ENCODE measurements around the gene RNF19B.
A peak's percentile ranks its signal among the peaks of the same experiment; 100 is the strongest.
"Not testable (repeated sequence)": the region's sequence is repeated elsewhere in the genome, so short reads cannot be mapped to it uniquely, and the experiment has no call there.

RNF19B gene

DNA sequence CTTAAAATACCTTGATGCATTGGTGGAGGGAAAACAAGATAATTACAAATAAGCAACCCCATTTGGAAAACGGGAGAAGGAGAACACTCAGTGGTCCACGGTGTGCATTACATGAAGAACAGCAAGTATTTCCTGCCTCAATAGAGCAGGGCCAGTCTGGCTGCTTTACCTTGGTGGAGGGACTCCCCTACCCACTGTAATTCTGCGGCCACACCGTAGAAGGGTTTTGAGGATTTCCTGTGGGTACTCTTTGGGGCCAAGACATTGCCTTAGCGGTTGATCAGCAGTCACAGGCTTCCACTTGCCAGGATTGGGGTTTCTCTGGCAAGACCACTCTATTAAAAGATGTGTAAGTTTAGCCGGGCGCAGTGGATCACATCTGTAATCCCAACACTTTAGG lies 47.1 kb downstream of the RNF19B start:
- Histone ChIP-seq H3K9ac (no peak overlapping the region), H3K4me2 (peak overlapping the region in 7 of 11 experiments; percentile 9 to 49 (median 31); a peak in 11 of 22 replicates), H4K20me1 (no peaks in the 10 kb centered on the region), H3K27me3 (peaks cover 0 to under 1% (median 0%) of the 10 kb centered on the region in 11 experiments; a peak in 2 of 22 replicates), H3K4me3 (no peak overlapping the region), H3K27ac (no peak overlapping the region), H3K4me1 (peaks cover 6 to 22% (median 14%) of the 10 kb centered on the region in 10 experiments; a peak in 17 of 20 replicates), H3K36me3 (no peaks in the 10 kb centered on the region), H3K9me3 (replicated peaks in 1 of 11) (no peaks in the 10 kb centered on the region)
- TF ChIP-seq Cebpa-rat (IDR thresholded peaks at IDR 0.05) = no peak

DNA sequence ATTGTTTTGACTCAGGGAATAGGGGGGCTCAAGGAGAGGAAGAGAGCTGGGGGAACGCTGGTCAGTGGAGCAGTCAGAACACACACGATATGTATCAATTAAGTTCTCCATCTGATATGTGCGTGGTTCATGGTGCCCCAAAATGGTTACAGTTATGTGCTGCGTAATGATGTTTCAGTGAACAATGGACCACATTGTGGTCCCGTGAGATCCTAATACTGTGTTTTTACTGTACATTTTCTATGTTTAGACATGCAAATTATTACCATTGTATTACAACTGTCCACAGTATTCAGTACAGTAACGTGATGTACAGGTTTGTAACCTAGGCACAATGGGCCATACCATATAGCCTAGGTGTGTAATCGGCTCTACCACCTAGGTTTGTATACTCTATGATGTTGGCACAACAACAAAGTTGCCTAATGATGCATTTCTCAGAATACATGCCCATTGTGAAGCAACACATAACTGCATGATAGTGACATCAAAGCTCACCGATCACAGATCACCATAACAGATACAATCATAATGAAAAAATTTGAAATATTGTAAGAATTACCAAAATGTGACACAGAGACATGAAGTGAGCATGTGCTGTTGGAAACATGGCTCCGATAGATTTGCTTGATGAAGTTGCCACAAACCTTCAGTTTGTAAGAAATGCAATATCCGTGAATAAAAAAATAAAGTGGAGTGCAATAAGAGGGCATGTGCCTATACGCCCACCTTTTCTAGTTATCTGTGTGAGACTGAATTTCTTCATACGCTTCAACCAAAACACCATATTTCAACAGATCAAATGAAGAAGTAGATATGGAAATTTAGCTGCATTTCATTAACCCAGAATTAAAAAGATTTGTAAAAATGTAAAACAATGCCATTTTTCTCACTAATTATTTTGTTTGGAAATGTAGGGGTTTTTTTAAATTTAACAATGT lies 48.6 kb downstream of the RNF19B start:
- peaks cover 6 to 22% (median 14%) of the 10 kb centered on the region in 10 experiments; a peak in 17 of 20 replicates for H3K4me1 ChIP-seq
- no peak overlapping the region for H3K4me2 ChIP-seq
- no peak for TF ChIP-seq Cebpa-rat (IDR thresholded peaks at IDR 0.05)
- H4K20me1 ChIP-seq = no peaks in the 10 kb centered on the region
- H3K36me3 ChIP-seq = no peaks in the 10 kb centered on the region
- no peaks in the 10 kb centered on the region for H3K9me3 ChIP-seq (replicated peaks in 1 of 11)
- H3K9ac ChIP-seq = no peak overlapping the region
- H3K27ac ChIP-seq = no peak overlapping the region
- H3K4me3 ChIP-seq = no peak overlapping the region
- H3K27me3 ChIP-seq = no peaks in the 10 kb centered on the region

DNA sequence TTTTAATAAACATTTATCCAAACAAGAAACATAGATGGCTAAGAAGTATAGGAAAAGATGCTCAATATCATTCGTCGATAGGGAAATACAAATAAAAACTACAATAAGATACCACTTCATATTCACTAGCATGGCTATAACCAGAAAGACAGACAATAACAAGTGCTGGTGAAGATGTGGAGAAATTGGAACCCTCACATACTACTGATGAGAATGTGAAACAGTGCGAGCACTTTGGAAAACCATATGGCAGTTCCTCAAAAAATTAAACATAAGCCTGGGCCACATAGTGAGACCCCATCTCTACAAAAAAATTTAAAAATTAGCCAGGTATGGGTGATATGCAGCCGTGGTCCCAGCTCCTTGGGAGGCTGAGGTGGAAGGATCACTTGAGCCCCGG lies 54.3 kb downstream of the RNF19B start:
- H3K4me3 ChIP-seq = no peak overlapping the region
- no peak overlapping the region for H3K4me2 ChIP-seq

DNA sequence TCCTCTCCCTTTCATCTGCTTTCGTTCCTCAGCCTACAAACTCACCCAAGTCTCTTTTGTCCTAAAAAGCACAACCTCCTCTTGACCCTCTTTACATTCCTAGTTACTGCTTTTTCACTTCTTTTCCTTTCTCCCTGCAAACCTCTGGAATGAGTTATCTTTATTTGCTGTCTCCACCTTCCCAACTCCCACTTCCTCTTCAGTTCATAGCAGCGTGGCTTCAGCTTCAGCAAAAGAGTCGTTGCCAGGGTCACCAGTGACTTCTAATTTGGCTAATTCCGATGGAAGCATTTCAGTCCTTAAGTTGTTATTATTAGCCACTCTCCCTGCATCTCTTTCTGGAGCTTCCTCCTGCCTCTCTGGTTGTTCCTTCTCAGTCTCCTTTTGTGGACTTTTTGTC lies 57.2 kb downstream of the RNF19B start:
- Histone ChIP-seq H3K4me1 (peaks cover 0 to 17% (median 7%) of the 10 kb centered on the region in 10 experiments; a peak in 10 of 20 replicates), H4K20me1 (no peaks in the 10 kb centered on the region), H3K4me3 (no peak overlapping the region), H3K4me2 (peak overlapping the region in 5 of 11 experiments; percentile 8 to 60 (median 43); a peak in 9 of 22 replicates), H3K9me3 (replicated peaks in 1 of 11) (peaks cover 0 to 7% (median 4%) of the 10 kb centered on the region in 11 experiments; a peak in 9 of 22 replicates), H3K27ac (no peak overlapping the region), H3K36me3 (no peaks in the 10 kb centered on the region), H3K27me3 (no peaks in the 10 kb centered on the region), H3K9ac (no peak overlapping the region)
- no peak for TF ChIP-seq Cebpa-rat (IDR thresholded peaks at IDR 0.05)

More for the DNA sequence above, 54.3 kb downstream of the RNF19B start:
- peaks cover 0 to 7% (median 4%) of the 10 kb centered on the region in 11 experiments; a peak in 9 of 22 replicates for H3K9me3 ChIP-seq (replicated peaks in 1 of 11)
- TF ChIP-seq Cebpa-rat (IDR thresholded peaks at IDR 0.05) = no peak
- H3K27ac ChIP-seq = no peak overlapping the region
- H3K36me3 ChIP-seq = no peaks in the 10 kb centered on the region
- no peaks in the 10 kb centered on the region for H4K20me1 ChIP-seq
- peaks cover 0 to 17% (median 7%) of the 10 kb centered on the region in 10 experiments; a peak in 10 of 20 replicates for H3K4me1 ChIP-seq
- no peaks in the 10 kb centered on the region for H3K27me3 ChIP-seq
- H3K9ac ChIP-seq = no peak overlapping the region

DNA sequence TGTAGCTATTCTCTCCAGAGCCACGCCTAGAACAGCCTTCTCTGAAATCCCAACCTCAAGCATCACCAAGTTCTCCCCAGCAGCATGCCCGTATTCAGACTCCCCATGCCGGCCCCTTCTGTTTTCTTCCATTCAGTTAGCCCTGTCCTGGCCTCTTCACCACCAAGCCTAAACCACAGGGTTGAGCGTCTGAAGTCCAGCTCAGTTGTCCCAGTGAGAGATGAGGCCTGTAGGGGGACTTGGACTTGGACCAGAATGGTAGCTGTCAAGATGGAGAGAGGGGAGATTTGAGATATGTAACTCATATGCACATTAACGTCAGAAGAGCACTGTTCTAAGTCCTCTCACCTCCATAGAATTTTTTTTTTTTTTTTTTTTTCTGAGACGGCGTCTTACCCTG lies 58.0 kb downstream of the RNF19B start:
- Histone ChIP-seq H3K4me2 (no peak overlapping the region), H3K9me3 (replicated peaks in 1 of 11) (peaks cover 0 to 7% (median 4%) of the 10 kb centered on the region in 11 experiments; a peak in 9 of 22 replicates), H3K27ac (no peak overlapping the region), H3K27me3 (peaks cover 0 to 2% (median 0%) of the 10 kb centered on the region in 11 experiments; a peak in 4 of 22 replicates), H3K9ac (no peak overlapping the region), H3K4me1 (peaks cover 0 to 17% (median 7%) of the 10 kb centered on the region in 10 experiments; a peak in 12 of 20 replicates), H4K20me1 (no peaks in the 10 kb centered on the region), H3K36me3 (no peaks in the 10 kb centered on the region), H3K4me3 (no peak overlapping the region)
- no peak for TF ChIP-seq Cebpa-rat (IDR thresholded peaks at IDR 0.05)

DNA sequence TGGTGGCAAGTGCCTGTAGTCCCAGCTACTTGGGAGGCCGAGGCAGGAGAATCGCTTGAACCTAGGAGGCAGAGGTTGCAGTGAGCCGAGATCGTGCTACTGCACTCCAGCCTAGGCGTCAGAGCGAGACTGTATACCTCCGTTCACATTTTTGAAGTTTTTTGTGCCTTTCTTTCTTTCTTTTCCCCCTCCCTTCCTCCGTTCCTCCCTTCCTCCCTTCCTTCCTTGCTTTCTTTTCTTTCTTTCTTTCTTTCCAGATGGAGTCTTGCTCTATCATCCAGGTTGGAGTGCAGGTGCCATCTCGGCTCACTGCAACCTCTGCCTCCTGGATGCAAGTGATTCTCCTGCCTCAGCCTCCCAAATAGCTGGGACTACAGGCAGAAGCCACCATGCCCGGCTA lies 59.0 kb downstream of the RNF19B start:
- not testable (repeated sequence) for H3K4me3 ChIP-seq; H3K27ac ChIP-seq; H3K4me2 ChIP-seq; H3K36me3 ChIP-seq; H3K27me3 ChIP-seq; H3K9me3 ChIP-seq (replicated peaks in 1 of 11); H4K20me1 ChIP-seq; H3K9ac ChIP-seq
- peaks cover 4 to 20% (median 11%) of the 10 kb centered on the region in 10 experiments for H3K4me1 ChIP-seq

DNA sequence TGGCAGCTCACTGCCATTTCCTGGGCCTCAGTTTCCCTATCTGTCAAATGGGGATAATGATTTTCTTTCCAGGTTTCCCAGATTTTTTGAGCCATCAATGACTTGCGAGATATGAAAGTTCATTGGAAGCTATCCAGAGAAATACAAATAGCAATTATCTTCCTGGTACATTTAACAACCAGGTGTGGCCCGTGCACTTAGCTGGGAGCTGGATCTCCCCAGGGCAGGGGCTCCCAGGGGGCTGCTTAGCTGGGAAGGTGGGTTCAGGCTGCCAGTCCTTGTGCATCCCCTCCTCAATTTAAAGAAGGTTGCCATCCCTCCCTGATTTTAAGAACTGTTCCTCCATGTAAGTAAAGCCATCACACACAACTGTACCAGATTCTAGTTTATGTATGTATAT lies 59.8 kb downstream of the RNF19B start:
- peaks cover 0 to 11% (median 0%) of the 10 kb centered on the region in 11 experiments; a peak in 6 of 22 replicates for H3K27me3 ChIP-seq
- no peak for TF ChIP-seq Cebpa-rat (IDR thresholded peaks at IDR 0.05)
- H3K4me1 ChIP-seq = peaks cover 12 to 24% (median 18%) of the 10 kb centered on the region in 10 experiments
- peaks cover 0 to 7% (median 0%) of the 10 kb centered on the region in 11 experiments; a peak in 1 of 22 replicates for H4K20me1 ChIP-seq
- H3K27ac ChIP-seq = no peak overlapping the region
- no peaks in the 10 kb centered on the region for H3K36me3 ChIP-seq
- H3K4me2 ChIP-seq = no peak overlapping the region
- no peak overlapping the region for H3K9ac ChIP-seq
- no peaks in the 10 kb centered on the region for H3K9me3 ChIP-seq (replicated peaks in 1 of 11)
- no peak overlapping the region for H3K4me3 ChIP-seq

DNA sequence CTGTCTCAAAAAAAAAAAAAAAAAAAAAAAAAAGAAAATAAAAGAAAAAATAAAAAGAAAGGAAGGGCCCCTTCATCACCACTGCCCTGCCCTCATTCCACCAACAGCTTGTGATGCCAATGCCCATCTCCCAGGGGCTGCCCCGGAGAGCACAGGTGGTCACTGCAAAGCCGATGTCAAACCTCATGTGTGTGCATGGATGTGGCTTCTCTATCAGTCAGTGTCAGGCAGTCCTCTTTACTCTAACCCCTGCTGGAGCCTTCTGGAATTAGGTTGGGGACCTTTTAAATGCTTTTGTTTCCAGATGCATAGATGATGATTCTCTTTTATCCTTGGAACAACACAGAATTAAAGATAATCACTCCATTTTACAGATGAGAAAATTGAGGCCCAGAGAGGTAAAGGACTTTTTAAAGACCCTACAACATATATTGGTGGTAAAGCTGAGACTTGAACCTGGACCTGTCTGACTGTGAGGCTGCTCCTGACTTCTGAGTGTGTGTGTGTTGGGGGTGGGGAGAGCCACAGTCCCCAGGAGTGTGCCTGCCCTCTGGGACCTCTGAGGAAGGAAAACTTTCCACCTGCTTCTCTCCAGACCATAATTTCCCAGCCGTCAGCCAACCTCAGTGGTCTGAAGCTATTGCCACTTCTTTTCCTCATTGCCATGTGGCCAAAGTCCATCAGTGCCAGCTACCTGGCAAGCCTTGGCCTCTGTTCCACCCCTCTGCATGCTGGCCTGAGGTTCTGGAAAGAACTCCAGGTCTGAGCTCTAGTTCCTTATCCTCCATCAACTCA lies 60.4 kb downstream of the RNF19B start:
- no peak overlapping the region for H3K9ac ChIP-seq
- H4K20me1 ChIP-seq = peaks cover 0 to 11% (median 0%) of the 10 kb centered on the region in 11 experiments; a peak in 2 of 22 replicates
- no peak overlapping the region for H3K4me2 ChIP-seq
- no peaks in the 10 kb centered on the region for H3K9me3 ChIP-seq (replicated peaks in 1 of 11)
- H3K27me3 ChIP-seq = peaks cover 0 to 11% (median 0%) of the 10 kb centered on the region in 11 experiments; a peak in 6 of 22 replicates
- H3K27ac ChIP-seq = no peak overlapping the region
- H3K4me1 ChIP-seq = peaks cover 15 to 24% (median 20%) of the 10 kb centered on the region in 10 experiments
- TF ChIP-seq Cebpa-rat (IDR thresholded peaks at IDR 0.05) = no peak
- no peaks in the 10 kb centered on the region for H3K36me3 ChIP-seq
- no peak overlapping the region for H3K4me3 ChIP-seq

DNA sequence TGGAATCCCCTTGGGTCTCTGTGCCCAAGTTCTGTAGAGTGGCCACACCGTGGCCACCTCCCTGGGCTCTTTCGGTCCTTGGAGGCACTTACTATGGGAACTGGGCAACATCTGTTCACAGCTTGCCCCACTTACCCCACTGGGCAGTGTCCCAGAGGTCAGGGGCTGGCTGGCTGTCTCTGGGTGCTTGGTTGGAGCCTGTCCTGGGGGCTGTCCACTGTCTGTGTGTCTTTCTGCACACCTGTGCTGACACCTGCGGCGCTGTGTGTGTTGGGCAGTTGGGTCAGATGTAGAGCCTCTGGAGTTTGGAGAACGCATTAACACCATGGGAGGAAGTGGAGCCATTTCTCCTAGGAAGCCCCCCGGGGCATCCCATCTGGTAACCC lies 62.1 kb downstream of the RNF19B start:
- no peaks in the 10 kb centered on the region for H3K9me3 ChIP-seq (replicated peaks in 1 of 11)
- H4K20me1 ChIP-seq = peaks cover 0 to 14% (median 0%) of the 10 kb centered on the region in 11 experiments; a peak in 3 of 22 replicates
- H3K9ac ChIP-seq = no peak overlapping the region
- H3K27ac ChIP-seq = no peak overlapping the region
- no peak for TF ChIP-seq Cebpa-rat (IDR thresholded peaks at IDR 0.05)
- no peak overlapping the region for H3K4me2 ChIP-seq
- H3K27me3 ChIP-seq = peaks cover 0 to 11% (median 0%) of the 10 kb centered on the region in 11 experiments; a peak in 6 of 22 replicates
- no peaks in the 10 kb centered on the region for H3K36me3 ChIP-seq
- H3K4me3 ChIP-seq = no peak overlapping the region
- H3K4me1 ChIP-seq = peaks cover 7 to 21% (median 16%) of the 10 kb centered on the region in 10 experiments
